HG03575 (cell line): ENCODE data around the gene RRM1.
"Not testable (repeated sequence)": the region's sequence is repeated elsewhere in the genome, so short reads cannot be mapped to it uniquely, and the experiment has no call there.

ENCODE experiments used
- ATAC-seq: cut with Tn5 transposase; IDR thresholded peaks from one replicate; pipeline ENCODE4 v1.9.1; 2021; ENCODE audit not compliant: unreplicated experiment, insufficient number of reproducible peaks, low FRiP score; ENCODE audit errors: extremely low read depth

RRM1 gene

GRCh38 chr11:4094348-4095291 is at the start of gene RRM1:
Gene RRM1 (plus strand): TSS chr11:4094799. CDS start chr11:4095013, 214 bp downstream.
- peak; percentile 75 for ATAC-seq

DNA sequence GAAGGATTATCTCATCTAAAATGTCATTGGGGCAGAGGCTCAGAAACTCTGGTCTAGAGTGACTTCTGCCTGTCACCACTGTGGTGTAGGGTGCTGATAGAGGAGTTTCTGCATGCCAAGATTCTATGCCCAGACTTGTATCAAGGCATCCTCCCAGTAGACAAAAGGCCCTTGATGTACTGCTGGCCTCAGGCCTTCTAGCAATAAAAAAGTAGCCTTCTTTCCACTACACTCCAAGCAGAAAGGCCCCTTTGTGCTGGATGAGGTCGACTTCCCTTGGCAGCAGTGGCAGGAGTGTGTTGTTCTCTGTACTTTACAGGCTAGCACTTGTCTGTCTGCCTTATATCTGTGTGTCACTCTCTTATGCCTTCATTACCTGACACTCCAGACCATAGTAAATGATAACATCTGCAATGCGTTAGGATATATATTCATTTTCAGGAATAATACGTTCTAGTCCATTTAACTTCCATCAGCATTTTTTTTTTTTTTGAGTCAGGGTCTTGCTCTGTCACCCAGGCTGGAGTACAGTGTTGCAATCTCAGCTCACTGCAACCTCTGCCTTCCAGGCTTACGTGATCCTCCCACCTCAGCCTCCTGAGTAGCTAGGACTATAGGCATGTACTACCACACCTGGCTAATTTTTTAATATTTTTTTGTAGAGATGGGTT is 49.5 kb upstream of the RRM1 start:
- ATAC-seq, result no peak

DNA sequence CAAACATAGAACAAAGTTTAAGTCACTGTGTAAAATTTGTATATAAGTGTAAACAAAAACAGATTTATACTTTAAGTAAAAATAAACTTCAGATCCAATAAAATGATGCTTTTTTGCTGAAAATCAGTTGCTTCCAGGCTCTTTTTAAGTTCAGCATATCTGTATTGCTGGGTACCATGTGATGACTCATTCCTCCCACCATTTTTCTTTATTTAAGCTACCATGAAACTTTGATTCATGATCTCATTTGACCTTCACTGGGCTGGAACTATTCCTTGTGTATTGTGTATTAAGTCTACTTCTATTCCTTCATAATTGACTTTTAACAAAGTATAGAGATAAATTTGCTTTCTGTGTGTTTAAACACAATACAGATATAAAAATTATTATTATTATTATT is 46.3 kb upstream of the RRM1 start:
- no peak for ATAC-seq

DNA sequence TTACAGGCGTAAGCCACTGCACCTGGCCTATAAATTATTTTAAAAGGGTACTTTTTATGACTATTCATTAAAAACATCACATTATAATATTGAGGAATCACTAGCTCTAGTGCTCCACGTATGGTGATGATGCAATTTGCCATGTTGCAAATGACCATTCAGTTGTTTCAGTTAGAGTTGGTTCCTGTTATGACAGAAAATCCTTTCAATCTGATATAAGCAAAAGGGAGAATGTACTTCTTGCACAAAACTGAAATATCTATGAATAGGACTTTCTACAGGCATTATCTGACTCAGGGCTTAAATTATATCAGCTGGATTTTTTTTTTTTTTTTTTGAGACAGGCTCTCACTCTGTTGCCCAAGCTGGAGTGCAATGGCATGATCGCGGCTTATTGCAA is 45.6 kb upstream of the RRM1 start:
- ATAC-seq, result no peak

- ATAC-seq, result no peak
Observed at GRCh38 chr11:4050138-4050537, 44.5 kb upstream of the RRM1 start.

- not testable (repeated sequence) for ATAC-seq
Observed at GRCh38 chr11:4053200-4053599, 41.4 kb upstream of the RRM1 start.

DNA sequence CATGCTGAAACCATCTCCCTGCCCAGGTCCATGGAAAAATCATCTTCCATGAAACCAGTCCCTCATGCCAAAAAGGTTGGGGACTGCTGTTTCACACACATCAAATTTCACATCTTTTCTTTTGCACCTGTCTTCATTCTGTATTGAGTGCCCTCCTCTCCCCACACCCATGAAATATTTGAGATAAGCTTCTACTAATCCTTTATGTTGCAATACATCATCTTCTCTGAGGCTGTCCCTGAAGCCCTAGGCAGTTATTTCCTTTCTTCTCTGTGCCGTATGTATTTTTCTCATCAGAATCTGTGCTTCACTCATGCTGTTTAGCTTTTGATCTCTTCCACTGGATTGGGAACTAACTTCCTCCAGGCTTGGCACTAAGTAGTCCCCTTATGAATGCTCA is 40.0 kb upstream of the RRM1 start:
- no peak for ATAC-seq

DNA sequence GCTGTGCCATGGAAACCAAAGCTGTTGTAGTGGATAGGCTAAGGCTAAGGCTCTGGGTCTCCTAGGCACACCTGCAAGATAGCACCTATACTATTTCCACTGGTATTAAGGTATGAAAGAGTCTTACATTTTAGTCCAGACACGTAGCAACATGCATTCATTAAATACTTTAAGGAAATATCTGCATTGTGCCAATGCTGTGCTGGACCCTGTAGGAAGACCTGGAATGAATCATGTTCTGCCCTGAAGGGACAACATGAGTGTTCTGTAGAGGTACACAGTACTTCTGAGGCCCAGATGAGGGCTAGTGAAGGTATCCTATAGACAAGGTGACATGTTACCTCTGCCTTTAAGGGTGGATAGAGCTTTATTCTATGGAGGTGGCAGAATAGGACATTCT is 35.2 kb upstream of the RRM1 start:
- no peak for ATAC-seq

DNA sequence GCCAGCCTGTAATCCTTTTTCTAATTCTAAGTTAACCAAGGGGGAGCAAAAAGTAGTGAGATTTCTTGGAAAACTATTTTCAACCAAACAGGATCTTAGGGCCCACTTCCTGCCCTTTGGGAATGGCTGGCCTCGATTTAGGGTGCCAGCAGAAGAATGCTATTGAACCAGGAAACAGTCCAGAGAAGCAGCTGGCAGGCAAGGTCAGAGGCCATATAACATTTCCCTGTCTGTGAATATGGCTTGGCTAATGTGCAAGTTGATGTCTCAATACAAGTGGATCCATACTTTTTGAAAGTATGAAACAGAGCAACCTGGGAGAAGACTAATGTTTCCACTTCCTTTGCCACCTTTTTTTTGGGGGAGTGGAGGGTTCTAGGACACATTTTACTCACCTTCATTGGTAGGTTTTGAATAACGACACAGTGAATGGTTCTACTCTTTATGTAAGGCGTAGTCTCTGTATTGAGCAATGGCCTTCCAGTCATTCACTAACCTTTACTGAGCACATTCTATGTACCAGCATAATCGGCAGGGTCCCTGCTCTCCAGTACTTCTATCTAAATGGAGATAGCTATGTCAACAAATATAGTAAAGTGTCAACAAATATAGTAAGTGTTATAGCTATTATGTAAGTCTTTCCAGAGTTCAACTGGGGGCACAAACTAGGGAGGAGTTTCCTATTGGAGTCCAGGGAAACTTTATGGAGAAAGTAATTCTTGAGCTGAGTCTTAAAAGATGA is 34.2 kb upstream of the RRM1 start:
- ATAC-seq, result no peak

DNA sequence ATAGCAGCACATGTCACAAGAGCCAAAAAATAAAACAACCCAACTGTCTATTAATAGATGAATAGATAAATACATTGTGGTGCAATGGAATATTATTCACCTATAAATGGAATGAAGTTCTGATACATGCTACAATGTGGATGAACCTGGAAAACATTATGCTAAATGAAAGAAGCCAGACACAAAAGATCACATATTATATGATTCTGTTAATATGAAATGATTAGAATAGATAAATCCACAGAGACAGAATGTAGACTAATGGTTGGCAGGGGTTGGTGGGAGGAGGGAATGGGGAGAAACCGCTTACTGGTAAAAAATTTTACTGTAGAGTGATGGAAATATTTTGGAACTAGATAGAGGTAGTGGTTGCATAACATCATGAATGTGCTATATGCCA is 32.9 kb upstream of the RRM1 start:
- ATAC-seq, result no peak

DNA sequence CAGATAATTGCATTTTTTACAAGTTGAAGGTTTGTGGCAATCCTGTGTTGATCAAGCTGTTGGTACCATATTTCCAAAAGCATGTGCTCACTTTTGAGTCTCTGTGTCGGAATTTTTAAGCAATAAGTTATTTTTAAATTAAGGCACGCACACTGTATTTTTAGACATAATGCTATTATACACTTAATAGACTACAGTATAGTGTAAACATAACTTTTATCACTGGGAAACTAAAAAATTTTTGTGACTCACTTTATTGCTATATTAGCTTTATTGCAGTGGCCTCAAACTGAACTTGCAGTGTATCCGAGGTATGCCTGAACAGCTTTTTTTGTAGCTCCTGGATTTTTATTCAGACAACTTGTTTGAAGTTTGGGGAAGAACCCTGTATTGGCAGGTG is 31.3 kb upstream of the RRM1 start:
- ATAC-seq, result no peak

DNA sequence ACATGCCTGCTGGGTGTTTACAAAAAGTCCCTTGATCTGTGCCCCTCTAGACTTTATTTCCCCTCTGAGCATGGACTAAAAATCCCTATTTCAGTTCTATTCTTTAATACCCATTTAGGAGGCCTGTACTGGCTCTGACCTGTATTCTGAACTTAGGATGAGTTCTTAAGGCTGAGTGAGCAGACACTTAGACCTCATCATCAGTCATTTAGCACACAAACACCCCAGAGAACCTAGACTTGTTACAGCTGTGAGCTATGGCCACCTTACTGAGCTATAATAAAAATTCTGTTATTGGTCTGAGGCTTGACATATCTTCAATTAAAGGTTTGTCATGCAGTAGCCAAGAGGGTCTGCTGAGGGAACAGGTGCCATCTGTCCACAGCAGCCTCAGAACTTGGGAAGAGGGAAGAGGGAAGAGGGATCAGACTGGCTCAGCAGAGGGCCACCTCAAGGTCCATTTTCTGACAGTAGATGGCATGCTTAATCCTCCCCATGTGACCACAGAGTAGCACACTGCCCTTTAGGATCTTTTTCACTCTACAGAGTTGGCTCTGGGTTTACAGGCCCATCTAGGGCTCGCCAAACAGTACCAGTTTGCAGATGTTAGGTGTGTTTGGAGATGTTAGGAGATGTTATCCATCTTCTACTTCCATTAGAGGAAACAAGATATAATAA is 30.2 kb upstream of the RRM1 start:
- ATAC-seq, result no peak

GRCh38 chr11:4065086-4065485 is 29.5 kb upstream of the RRM1 start:
- no peak for ATAC-seq

GRCh38 chr11:4065601-4066377 is 28.8 kb upstream of the RRM1 start:
- ATAC-seq, result no peak

- no peak for ATAC-seq
Observed at GRCh38 chr11:4066910-4067309, 27.7 kb upstream of the RRM1 start.

- ATAC-seq, result no peak
Observed at GRCh38 chr11:4068962-4069361, 25.6 kb upstream of the RRM1 start.

DNA sequence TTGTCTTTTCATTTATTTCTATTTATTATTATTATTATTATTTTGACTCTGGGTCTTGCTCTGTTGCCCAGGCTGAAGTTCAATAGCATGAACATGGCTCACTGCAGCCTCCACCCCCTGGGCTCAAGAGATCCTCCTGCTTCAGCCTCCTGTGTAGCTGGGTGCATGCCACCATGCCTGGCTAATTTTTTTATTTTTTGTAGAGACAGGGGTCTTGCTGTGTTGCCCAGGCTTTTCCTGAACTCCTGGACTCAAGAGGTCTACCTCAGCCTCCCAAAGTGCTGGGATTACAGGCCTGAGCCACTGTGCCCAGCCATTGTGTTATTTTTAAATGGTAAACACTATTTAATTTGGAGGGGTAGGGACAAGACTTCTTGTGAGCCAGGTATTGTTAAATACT is 23.3 kb upstream of the RRM1 start:
- ATAC-seq, result no peak

- no peak for ATAC-seq
Observed at GRCh38 chr11:4071914-4072313, 22.7 kb upstream of the RRM1 start.
